ENCODE results near the gene RPL18A.

DNA sequence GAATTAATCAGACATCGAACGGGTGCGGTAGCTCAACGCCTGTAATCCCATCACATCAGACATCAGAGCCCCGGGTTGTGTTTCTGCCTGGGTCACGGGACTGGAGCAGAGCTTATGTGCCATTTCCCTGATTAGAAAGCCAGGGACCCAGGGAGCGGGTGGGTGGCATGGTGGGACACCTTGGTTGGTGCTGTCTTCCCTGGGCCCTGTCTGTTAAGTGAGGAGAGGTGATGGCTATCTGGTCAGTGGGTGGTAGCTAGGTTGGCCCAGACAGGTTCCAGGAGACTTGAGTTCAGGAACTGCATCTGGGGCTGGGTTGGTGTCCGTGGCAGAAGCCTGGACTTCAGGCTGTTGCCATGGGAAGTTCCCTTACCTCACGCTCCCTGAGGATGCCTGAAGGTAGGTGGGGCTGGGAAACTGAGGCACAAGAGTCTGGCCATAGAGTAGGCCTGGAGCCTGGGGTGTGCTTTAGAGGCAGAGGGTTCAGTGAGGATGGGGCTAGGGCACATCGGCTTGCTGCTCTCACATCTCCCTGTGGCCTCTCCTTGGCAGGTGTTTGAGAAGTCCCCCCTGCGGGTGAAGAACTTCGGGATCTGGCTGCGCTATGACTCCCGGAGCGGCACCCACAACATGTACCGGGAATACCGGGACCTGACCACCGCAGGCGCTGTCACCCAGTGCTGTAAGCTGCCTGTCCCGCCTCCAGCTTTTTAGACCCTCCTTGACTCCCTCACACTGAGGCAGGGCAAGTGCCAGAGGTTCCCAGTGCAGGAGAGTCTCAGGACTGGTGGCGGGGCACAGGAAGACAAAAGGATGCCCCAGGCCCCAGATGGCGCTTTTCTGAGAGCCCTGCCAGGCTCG is 2.1 kb downstream of the RPL18A start:
- TF ChIP-seq POLR2A (IDR thresholded peaks at IDR 0.05): no peak
- TF ChIP-seq, protein P1, sequence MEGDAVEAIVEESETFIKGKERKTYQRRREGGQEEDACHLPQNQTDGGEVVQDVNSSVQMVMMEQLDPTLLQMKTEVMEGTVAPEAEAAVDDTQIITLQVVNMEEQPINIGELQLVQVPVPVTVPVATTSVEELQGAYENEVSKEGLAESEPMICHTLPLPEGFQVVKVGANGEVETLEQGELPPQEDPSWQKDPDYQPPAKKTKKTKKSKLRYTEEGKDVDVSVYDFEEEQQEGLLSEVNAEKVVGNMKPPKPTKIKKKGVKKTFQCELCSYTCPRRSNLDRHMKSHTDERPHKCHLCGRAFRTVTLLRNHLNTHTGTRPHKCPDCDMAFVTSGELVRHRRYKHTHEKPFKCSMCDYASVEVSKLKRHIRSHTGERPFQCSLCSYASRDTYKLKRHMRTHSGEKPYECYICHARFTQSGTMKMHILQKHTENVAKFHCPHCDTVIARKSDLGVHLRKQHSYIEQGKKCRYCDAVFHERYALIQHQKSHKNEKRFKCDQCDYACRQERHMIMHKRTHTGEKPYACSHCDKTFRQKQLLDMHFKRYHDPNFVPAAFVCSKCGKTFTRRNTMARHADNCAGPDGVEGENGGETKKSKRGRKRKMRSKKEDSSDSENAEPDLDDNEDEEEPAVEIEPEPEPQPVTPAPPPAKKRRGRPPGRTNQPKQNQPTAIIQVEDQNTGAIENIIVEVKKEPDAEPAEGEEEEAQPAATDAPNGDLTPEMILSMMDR (IDR thresholded peaks at IDR 0.05): no peak
- no peak for TF ChIP-seq EP300 (IDR thresholded peaks at IDR 0.05)
